ENCODE data around the gene OR11L1.

Gene OR11L1

DNA sequence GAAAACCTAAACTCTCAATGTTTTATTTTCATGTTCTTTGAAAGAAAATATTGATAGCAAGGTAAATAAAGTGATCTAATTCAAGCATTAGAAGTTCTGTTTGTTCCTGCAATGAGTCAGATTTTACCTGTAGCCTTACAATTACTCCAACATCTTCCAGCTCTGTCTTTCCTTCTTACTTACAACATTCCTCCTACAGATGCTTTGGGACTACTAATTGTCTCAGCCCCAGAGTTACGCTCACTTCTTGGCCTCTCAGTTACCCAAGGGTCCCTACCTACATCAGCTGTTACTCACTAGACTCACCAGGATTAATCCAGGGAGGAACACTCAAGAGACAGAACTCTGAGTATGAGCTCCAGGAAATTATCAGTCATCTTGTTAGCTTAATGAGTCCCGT is 44.2 kb downstream of the OR11L1 start:
- DNase-seq = no peak

Data from SW 1271 (cell line).